ENCODE data around the gene CCKAR.

CCKAR gene

GRCh38 chr4:26493461-26493860 lies 3.2 kb upstream of the CCKAR start:
- TF ChIP-seq POLR2AphosphoS5 (IDR thresholded peaks at IDR 0.05; ENCODE audit: low read depth) (no peak), GABPA (IDR thresholded peaks at IDR 0.05; ENCODE audit: low read depth) (no peak), REST (IDR thresholded peaks at IDR 0.05; ENCODE audit: insufficient replicate concordance, low read depth) (no peak), SPI1 (IDR thresholded peaks at IDR 0.05; ENCODE audit: borderline replicate concordance, low read depth) (no peak)
- TF ChIP-seq, protein P1, sequence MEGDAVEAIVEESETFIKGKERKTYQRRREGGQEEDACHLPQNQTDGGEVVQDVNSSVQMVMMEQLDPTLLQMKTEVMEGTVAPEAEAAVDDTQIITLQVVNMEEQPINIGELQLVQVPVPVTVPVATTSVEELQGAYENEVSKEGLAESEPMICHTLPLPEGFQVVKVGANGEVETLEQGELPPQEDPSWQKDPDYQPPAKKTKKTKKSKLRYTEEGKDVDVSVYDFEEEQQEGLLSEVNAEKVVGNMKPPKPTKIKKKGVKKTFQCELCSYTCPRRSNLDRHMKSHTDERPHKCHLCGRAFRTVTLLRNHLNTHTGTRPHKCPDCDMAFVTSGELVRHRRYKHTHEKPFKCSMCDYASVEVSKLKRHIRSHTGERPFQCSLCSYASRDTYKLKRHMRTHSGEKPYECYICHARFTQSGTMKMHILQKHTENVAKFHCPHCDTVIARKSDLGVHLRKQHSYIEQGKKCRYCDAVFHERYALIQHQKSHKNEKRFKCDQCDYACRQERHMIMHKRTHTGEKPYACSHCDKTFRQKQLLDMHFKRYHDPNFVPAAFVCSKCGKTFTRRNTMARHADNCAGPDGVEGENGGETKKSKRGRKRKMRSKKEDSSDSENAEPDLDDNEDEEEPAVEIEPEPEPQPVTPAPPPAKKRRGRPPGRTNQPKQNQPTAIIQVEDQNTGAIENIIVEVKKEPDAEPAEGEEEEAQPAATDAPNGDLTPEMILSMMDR (IDR thresholded peaks at IDR 0.05; ENCODE audit: insufficient read depth, low read length) = no peak

GRCh38 chr4:26491449-26492170 lies 1.3 kb upstream of the CCKAR start:
- TF ChIP-seq, protein P1 (IDR thresholded peaks at IDR 0.05; ENCODE audit: insufficient read depth, low read length) = no peak
- Histone ChIP-seq H3K4me3 (replicated peaks; ENCODE audit: insufficient read depth, low read length) (no peak overlapping the region), H3K27ac (replicated peaks) (no peak overlapping the region), H3K27me3 (ENCODE audit: insufficient read depth, poor library complexity, severe bottlenecking) (no peaks in the 10 kb centered on the region)
- no peak for DNase-seq (ENCODE audit: low read depth in 1 of 2, low spot score in 1 of 2)

More at GRCh38 chr4:26493461-26493860, 3.2 kb upstream of the CCKAR start:
- Histone ChIP-seq H3K4me3 (replicated peaks; ENCODE audit: insufficient read depth, low read length) (no peak overlapping the region), H3K27ac (replicated peaks) (no peak overlapping the region), H3K27me3 (ENCODE audit: insufficient read depth, poor library complexity, severe bottlenecking) (no peaks in the 10 kb centered on the region)
- DNase-seq (ENCODE audit: low read depth in 1 of 2, low spot score in 1 of 2) = no peak

DNA sequence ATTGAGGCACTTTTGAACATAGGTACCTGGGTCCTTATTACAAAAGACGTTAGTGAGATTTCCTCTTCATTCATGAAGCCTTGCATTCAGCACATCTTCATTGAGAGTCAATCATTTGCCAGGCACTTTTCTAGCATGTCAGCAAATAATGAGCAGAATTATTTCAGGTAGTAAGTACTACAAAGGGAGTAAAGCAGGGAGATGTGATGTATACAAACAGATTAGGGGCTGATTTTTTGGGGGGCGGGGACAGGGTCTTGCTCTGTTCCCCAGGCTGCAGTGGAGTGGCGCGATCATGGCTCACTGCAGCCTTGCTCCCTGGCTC lies 638 bp upstream of the CCKAR start:
- DNase-seq (ENCODE audit: low read depth in 1 of 2, low spot score in 1 of 2) = no peak
- Histone ChIP-seq H3K4me3 (replicated peaks; ENCODE audit: insufficient read depth, low read length) (no peak overlapping the region), H3K27me3 (ENCODE audit: insufficient read depth, poor library complexity, severe bottlenecking) (no peaks in the 10 kb centered on the region), H3K27ac (replicated peaks) (no peak overlapping the region)
- TF ChIP-seq SPI1 (IDR thresholded peaks at IDR 0.05; ENCODE audit: borderline replicate concordance, low read depth) = no peak
- TF ChIP-seq REST (IDR thresholded peaks at IDR 0.05; ENCODE audit: insufficient replicate concordance, low read depth) = no peak
- TF ChIP-seq, protein P1 (IDR thresholded peaks at IDR 0.05; ENCODE audit: insufficient read depth, low read length) = no peak
- no peak for TF ChIP-seq POLR2AphosphoS5 (IDR thresholded peaks at IDR 0.05; ENCODE audit: low read depth)
- no peak for TF ChIP-seq GABPA (IDR thresholded peaks at IDR 0.05; ENCODE audit: low read depth)

Measured in HL-60 (cell line).